ENCODE results near the gene SLC37A1. TPM values are rescaled to one million over a fixed set of nuclear protein-coding genes. Genes with fewer than 3 reads are reported as not detected.

The SLC37A1 gene
- total RNA-seq, 2 donors from 2014 or later: 22.7 to 47.0 TPM

DNA sequence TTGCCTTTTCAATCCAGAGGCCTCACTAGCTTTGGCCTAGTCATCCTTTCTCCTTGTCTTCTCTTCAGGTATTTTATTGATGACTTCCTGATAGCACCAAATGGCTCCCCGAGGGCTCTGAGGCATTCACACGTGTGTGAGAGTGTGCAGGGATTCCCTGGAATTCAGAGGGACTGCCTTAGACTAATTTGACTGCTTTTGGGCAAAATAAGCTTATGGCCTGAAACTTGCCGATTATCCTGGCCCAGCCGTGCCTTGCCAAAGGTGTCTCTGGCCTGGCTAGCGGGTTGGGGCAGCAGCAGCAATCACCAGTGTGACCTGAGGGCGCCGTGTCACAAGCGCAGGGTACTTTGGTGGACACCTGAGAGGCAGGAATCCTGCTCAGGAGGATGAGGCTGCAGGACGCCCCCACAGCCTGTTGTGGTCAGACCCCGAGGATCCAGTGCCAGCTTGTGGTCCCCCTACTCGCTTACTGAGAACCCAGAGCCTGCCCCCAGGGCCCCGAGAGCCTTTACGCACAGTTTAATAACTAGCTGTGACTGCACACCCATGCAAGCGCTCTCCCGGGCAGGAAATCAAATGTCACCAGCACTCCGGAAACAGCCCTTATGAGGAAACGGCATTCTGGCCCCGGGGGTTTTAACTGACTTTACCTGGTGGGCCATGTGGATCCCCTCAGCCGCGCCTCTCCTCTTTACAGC is 76.9 kb downstream of the SLC37A1 start:
- H3K36me3 ChIP-seq (ENCODE audit: control insufficient read depth, insufficient read depth, low read length): no peaks in the 10 kb centered on the region
- Mint-ChIP-seq H3K9me3 (no peaks in the 10 kb centered on the region), H3K4me1 (peaks cover 10% of the 10 kb centered on the region), H3K36me3 (ENCODE audit: low read depth) (no peaks in the 10 kb centered on the region), H3K4me3 (no peak overlapping the region), H3K27ac (no peak overlapping the region), H3K27me3 (ENCODE audit: insufficient read depth) (peaks cover 8% of the 10 kb centered on the region)
- no peak overlapping the region for H3K27ac ChIP-seq (ENCODE audit: low read depth, low read length)
- H3K4me3 ChIP-seq (ENCODE audit: low read length): no peak overlapping the region
- WGBS, 2 experiments (ENCODE audit: insufficient coverage in 1 of 2, insufficient read length in 1 of 2): 88% methylated on average over 16 to 20 of the region's 20 CpGs
- TF ChIP-seq, protein P1, sequence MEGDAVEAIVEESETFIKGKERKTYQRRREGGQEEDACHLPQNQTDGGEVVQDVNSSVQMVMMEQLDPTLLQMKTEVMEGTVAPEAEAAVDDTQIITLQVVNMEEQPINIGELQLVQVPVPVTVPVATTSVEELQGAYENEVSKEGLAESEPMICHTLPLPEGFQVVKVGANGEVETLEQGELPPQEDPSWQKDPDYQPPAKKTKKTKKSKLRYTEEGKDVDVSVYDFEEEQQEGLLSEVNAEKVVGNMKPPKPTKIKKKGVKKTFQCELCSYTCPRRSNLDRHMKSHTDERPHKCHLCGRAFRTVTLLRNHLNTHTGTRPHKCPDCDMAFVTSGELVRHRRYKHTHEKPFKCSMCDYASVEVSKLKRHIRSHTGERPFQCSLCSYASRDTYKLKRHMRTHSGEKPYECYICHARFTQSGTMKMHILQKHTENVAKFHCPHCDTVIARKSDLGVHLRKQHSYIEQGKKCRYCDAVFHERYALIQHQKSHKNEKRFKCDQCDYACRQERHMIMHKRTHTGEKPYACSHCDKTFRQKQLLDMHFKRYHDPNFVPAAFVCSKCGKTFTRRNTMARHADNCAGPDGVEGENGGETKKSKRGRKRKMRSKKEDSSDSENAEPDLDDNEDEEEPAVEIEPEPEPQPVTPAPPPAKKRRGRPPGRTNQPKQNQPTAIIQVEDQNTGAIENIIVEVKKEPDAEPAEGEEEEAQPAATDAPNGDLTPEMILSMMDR (conservative IDR thresholded peaks at IDR 0.05): no peak
- no peaks in the 10 kb centered on the region for H3K4me1 ChIP-seq (ENCODE audit: control insufficient read depth, insufficient read depth, low read length)
- peak; percentile 42 for DNase-seq
- H3K9ac ChIP-seq (ENCODE audit: extremely low read depth, low read length, poor library complexity, severe bottlenecking): no peak overlapping the region
- H3K9me3 ChIP-seq (ENCODE audit: control insufficient read depth, low read length): no peaks in the 10 kb centered on the region
- no peaks in the 10 kb centered on the region for H3K27me3 ChIP-seq (ENCODE audit: control insufficient read depth, insufficient read depth, low read length, poor library complexity, severe bottlenecking)

DNA sequence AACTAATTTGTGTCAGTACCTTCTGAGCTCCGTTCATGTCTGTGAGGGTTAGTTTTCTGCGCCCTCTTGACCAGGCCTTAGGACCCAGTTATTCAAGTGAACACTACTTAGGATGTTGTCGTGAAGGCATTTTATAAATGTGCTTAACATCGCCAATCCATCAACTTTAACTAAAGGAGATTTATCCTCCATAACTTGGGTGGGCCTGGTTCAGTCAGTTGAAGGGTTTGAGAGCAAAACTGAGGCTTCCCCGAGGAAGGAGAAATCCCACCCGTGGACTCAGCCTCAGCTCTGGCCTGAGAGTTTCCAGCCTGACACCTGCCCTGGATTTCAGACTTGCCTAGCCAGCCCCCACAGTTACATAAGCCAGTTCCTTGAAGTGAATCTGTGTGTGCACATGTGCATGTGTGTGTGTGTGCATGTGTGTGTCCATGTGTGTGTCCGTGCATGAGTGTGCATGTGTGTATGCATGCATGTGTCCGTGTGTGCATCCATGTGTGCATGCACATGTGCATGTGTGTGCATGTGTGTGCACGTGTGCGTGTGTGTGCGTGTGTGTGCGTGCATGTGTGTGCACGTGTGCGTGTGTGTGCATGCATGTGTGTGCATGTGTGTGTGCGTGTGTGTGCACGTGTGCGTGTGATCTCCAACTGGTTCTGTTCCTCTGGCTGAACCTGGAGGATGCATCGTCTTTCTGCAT is 77.7 kb downstream of the SLC37A1 start:
- no peaks in the 10 kb centered on the region for H3K9me3 Mint-ChIP-seq
- Histone ChIP-seq H3K4me3 (ENCODE audit: low read length) (no peak overlapping the region), H3K9me3 (ENCODE audit: control insufficient read depth, low read length) (no peaks in the 10 kb centered on the region), H3K4me1 (ENCODE audit: control insufficient read depth, insufficient read depth, low read length) (no peaks in the 10 kb centered on the region), H3K9ac (ENCODE audit: extremely low read depth, low read length, poor library complexity, severe bottlenecking) (no peak overlapping the region), H3K27me3 (ENCODE audit: control insufficient read depth, insufficient read depth, low read length, poor library complexity, severe bottlenecking) (no peaks in the 10 kb centered on the region), H3K27ac (ENCODE audit: low read depth, low read length) (no peak overlapping the region), H3K36me3 (ENCODE audit: control insufficient read depth, insufficient read depth, low read length) (no peaks in the 10 kb centered on the region)
- peaks cover 10% of the 10 kb centered on the region for H3K4me1 Mint-ChIP-seq
- DNase-seq: peak; percentile 22
- TF ChIP-seq, protein P1 (conservative IDR thresholded peaks at IDR 0.05): no peak
- no peaks in the 10 kb centered on the region for H3K36me3 Mint-ChIP-seq (ENCODE audit: low read depth)
- H3K27ac Mint-ChIP-seq: no peak overlapping the region
- 91 to 97% methylated on average over 12 to 18 of the region's 18 CpGs for WGBS, 2 experiments (ENCODE audit: insufficient coverage in 1 of 2, insufficient read length in 1 of 2)
- H3K27me3 Mint-ChIP-seq (ENCODE audit: insufficient read depth): peaks cover 12% of the 10 kb centered on the region
- no peak overlapping the region for H3K4me3 Mint-ChIP-seq

DNA sequence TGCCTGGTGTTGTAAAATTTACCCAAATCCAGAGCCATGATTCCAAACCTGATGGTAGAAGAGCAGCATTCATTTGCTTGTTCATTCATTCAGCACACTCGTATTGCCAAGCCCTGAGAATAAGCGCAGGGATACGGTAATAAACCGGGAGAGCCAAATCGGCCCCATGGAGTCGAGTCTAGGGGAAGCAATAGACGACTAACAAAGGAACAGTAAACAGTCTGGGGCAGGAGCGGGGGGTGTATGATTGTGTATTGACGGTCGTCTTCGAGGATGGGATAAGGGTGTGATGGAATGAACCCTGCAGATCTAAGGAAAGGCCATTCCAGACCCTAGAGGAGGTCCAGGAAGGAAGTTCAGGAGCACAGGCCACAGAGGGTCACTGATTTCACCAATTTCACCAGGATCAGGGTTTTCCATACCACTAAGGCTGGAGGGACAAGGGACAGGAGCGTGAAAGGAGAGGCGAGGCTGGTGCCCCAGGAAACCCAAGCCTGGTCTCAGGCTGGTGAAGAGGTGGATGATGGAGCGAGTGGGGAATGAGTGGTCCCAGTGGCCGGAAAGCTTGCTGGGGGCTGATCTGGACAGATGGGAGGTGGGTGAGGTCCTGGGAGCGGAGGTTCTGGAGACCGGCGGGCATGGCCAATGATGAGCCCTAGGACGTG is 78.6 kb downstream of the SLC37A1 start:
- no peaks in the 10 kb centered on the region for H3K9me3 ChIP-seq (ENCODE audit: control insufficient read depth, low read length)
- 86 to 88% methylated on average over 15 to 19 of the region's 19 CpGs for WGBS, 2 experiments (ENCODE audit: insufficient coverage in 1 of 2, insufficient read length in 1 of 2)
- TF ChIP-seq, protein P1 (conservative IDR thresholded peaks at IDR 0.05): no peak
- Mint-ChIP-seq H3K9me3 (peaks cover 4% of the 10 kb centered on the region), H3K4me1 (peaks cover 10% of the 10 kb centered on the region), H3K36me3 (ENCODE audit: low read depth) (no peaks in the 10 kb centered on the region), H3K27me3 (ENCODE audit: insufficient read depth) (peaks cover 17% of the 10 kb centered on the region), H3K4me3 (no peak overlapping the region), H3K27ac (peak overlapping the region; percentile 5)
- no peaks in the 10 kb centered on the region for H3K36me3 ChIP-seq (ENCODE audit: control insufficient read depth, insufficient read depth, low read length)
- no peaks in the 10 kb centered on the region for H3K4me1 ChIP-seq (ENCODE audit: control insufficient read depth, insufficient read depth, low read length)
- no peak overlapping the region for H3K4me3 ChIP-seq (ENCODE audit: low read length)
- H3K27ac ChIP-seq (ENCODE audit: low read depth, low read length): no peak overlapping the region
- H3K27me3 ChIP-seq (ENCODE audit: control insufficient read depth, insufficient read depth, low read length, poor library complexity, severe bottlenecking): no peaks in the 10 kb centered on the region
- no peak overlapping the region for H3K9ac ChIP-seq (ENCODE audit: extremely low read depth, low read length, poor library complexity, severe bottlenecking)
- DNase-seq: peak; percentile 43
